Fibroblast of skin of scalp (primary cell): ENCODE data around the gene TNS3.

Experiments
- DNase-seq: peaks from one replicate; pipeline ENCODE4 v3.0.0-alpha.2; 2013

Gene TNS3

GRCh38 chr7:47337531-47337930, 244.4 kb downstream of the TNS3 start:
- DNase-seq: no peak

GRCh38 chr7:47336472-47337425, 245.2 kb downstream of the TNS3 start:
- DNase-seq: no peak

GRCh38 chr7:47335557-47336471, 246.1 kb downstream of the TNS3 start:
- DNase-seq: peak; percentile 59

GRCh38 chr7:47335071-47335470, 246.8 kb downstream of the TNS3 start:
- no peak for DNase-seq

- DNase-seq: no peak
Observed at GRCh38 chr7:47333959-47334358, 248.0 kb downstream of the TNS3 start.

GRCh38 chr7:47333554-47333887, 248.4 kb downstream of the TNS3 start:
- no peak for DNase-seq

- no peak for DNase-seq
Observed at GRCh38 chr7:47332681-47333553, 249.0 kb downstream of the TNS3 start.

GRCh38 chr7:47332213-47332612, 249.7 kb downstream of the TNS3 start:
- DNase-seq: no peak

- DNase-seq: no peak
Observed at GRCh38 chr7:47331179-47331565, 250.7 kb downstream of the TNS3 start.

GRCh38 chr7:47330561-47331178, 251.2 kb downstream of the TNS3 start:
- no peak for DNase-seq

- DNase-seq: no peak
Observed at GRCh38 chr7:47330026-47330425, 251.9 kb downstream of the TNS3 start.

GRCh38 chr7:47329320-47329926, 252.5 kb downstream of the TNS3 start:
- DNase-seq: no peak

- no peak for DNase-seq
Observed at GRCh38 chr7:47328392-47329319, 253.3 kb downstream of the TNS3 start.

- peak; percentile 92 for DNase-seq
Observed at GRCh38 chr7:47327698-47328391, 254.1 kb downstream of the TNS3 start.

GRCh38 chr7:47327346-47327697, 254.6 kb downstream of the TNS3 start:
- peak; percentile 29 for DNase-seq

- DNase-seq: peak; percentile 71
Observed at GRCh38 chr7:47326808-47327207, 255.1 kb downstream of the TNS3 start.

- peak; percentile 66 for DNase-seq
Observed at GRCh38 chr7:47326220-47326619, 255.7 kb downstream of the TNS3 start.

GRCh38 chr7:47325337-47325736, 256.6 kb downstream of the TNS3 start:
- no peak for DNase-seq

GRCh38 chr7:47323904-47324303, 258.0 kb downstream of the TNS3 start:
- DNase-seq: no peak

GRCh38 chr7:47322731-47323130, 259.2 kb downstream of the TNS3 start:
- no peak for DNase-seq
